HepG2 (cell line): Measurements from ENCODE around the gene RBM19. TPM values are rescaled to one million over a fixed set of nuclear protein-coding genes. Genes with fewer than 3 reads are reported as not detected.

Experiments used
- CEBPZ ChIP-seq: IDR thresholded peaks from 2 replicates; pipeline ENCODE4 v1.6.1; 2012; ENCODE audit warnings: low read length, improper control_type of control experiment
- CERS6 ChIP-seq: sonication (generic); formaldehyde crosslinking; IDR thresholded peaks from 2 replicates; pipeline ENCODE4 v1.5.0; 2020; ENCODE audit warnings: missing genetic modification reagents
- DMAP1 ChIP-seq: IDR thresholded peaks from 2 replicates; pipeline ENCODE4 v1.6.1; 2016
- FLYWCH1 ChIP-seq: sonication (generic); formaldehyde crosslinking; IDR thresholded peaks from 2 replicates; pipeline ENCODE4 v1.8.1; 2023; ENCODE audit warnings: mild to moderate bottlenecking, missing genetic modification reagents
- HMG20A ChIP-seq: IDR thresholded peaks from 2 replicates; pipeline ENCODE4 v1.6.1; 2016; ENCODE audit warnings: borderline replicate concordance
- IRF9 ChIP-seq: sonication (generic); formaldehyde crosslinking; IDR thresholded peaks from 2 replicates; pipeline ENCODE4 v1.8.0; 2022; ENCODE audit warnings: missing genetic modification reagents, mild to moderate bottlenecking, borderline replicate concordance
- KDM1A ChIP-seq: IDR thresholded peaks from 2 replicates; pipeline ENCODE4 v1.6.1; 2016; ENCODE audit warnings: missing compliant biosample characterization
- MEF2D ChIP-seq: sonication (generic); formaldehyde crosslinking; IDR thresholded peaks from 2 replicates; pipeline ENCODE4 v1.5.1; 2020; ENCODE audit warnings: mild to moderate bottlenecking, missing genetic modification reagents
- REXO4 ChIP-seq: sonication (generic); formaldehyde crosslinking; IDR thresholded peaks from 2 replicates; pipeline ENCODE4 v1.8.0; 2022; ENCODE audit warnings: missing genetic modification reagents, mild to moderate bottlenecking, borderline replicate concordance
- SMC3 ChIP-seq: IDR thresholded peaks from 2 replicates; pipeline ENCODE4 v1.6.1; 2011; ENCODE audit warnings: low read length, improper control_type of control experiment
- SNAI1 ChIP-seq: sonication (generic); formaldehyde crosslinking; IDR thresholded peaks from 2 replicates; pipeline ENCODE4 v1.5.0; 2020; ENCODE audit warnings: mild to moderate bottlenecking, missing genetic modification reagents, borderline replicate concordance
- SNAPC2 ChIP-seq: sonication (generic); formaldehyde crosslinking; IDR thresholded peaks from 2 replicates; pipeline ENCODE4 v1.8.1; 2022; ENCODE audit warnings: mild to moderate bottlenecking, missing genetic modification reagents
- SRY ChIP-seq: sonication (generic); formaldehyde crosslinking; IDR thresholded peaks from 2 replicates; pipeline ENCODE4 v1.8.0; 2022; ENCODE audit warnings: mild to moderate bottlenecking, missing genetic modification reagents
- TFE3 ChIP-seq: IDR thresholded peaks from 2 replicates; pipeline ENCODE4 v1.6.1; 2016
- THAP11 ChIP-seq: IDR thresholded peaks from 2 replicates; pipeline ENCODE4 v1.6.1; 2016; ENCODE audit warnings: missing biosample characterization, missing genetic modification reagents
- ZFP91 ChIP-seq: sonication (generic); formaldehyde crosslinking; IDR thresholded peaks from 2 replicates; pipeline ENCODE4 v1.9.0; 2022; ENCODE audit warnings: missing genetic modification reagents, mild to moderate bottlenecking, borderline replicate concordance
- ZNF33A ChIP-seq: sonication (generic); formaldehyde crosslinking; IDR thresholded peaks from 2 replicates; pipeline ENCODE4 v1.5.1; 2020; ENCODE audit warnings: missing genetic modification reagents, mild to moderate bottlenecking, moderate library complexity, borderline replicate concordance
- ZNF343 ChIP-seq: sonication (generic); formaldehyde crosslinking; IDR thresholded peaks from 2 replicates; pipeline ENCODE4 v1.4.0; 2020; ENCODE audit warnings: mild to moderate bottlenecking, missing genetic modification reagents
- ZNF691 ChIP-seq: sonication (generic); formaldehyde crosslinking; IDR thresholded peaks from 2 replicates; pipeline ENCODE4 v1.4.0; 2020; ENCODE audit warnings: missing genetic modification reagents, low read depth, mild to moderate bottlenecking, borderline replicate concordance
- ZNF768 ChIP-seq: sonication (generic); formaldehyde crosslinking; IDR thresholded peaks from 2 replicates; pipeline ENCODE4 v1.4.0; 2020; ENCODE audit warnings: missing genetic modification reagents
- ZNF790 ChIP-seq: sonication (generic); formaldehyde crosslinking; IDR thresholded peaks from 2 replicates; pipeline ENCODE4 v1.8.0; 2022; ENCODE audit warnings: missing genetic modification reagents, mild to moderate bottlenecking, borderline replicate concordance
- polyA plus RNA-seq, 8 experiments: library from polyadenylated mRNA; depleted of rRNA in 3 of 8; stranded (reverse) in 7 of 8; unstranded in 1 of 8; fragments of >200 nt; fragmentation: Illumina TruSeq in 4 of 8; extraction: Trizol in 4 of 8; gene quantifications; 2 replicates each; pipeline versions ENCODE4 v1.2.1 to v1.2.3, GENCODE V29; 2011 to 2016; ENCODE audit warnings: low read depth in 4 of 8, missing spikeins in 1 of 8, mixed read lengths in 1 of 8; ENCODE audit not compliant: insufficient read depth in 1 of 8
- total RNA-seq, 5 experiments: library from RNA; depleted of rRNA; stranded (reverse); fragments of >200 nt; fragmentation: Illumina TruSeq; extraction: Trizol; gene quantifications; 2 replicates each; pipeline ENCODE4 v1.2.3, GENCODE V29; 2016; ENCODE audit warnings: low read depth in 1 of 5

The RBM19 gene
- total and polyA plus RNA-seq, 2 of the 13 experiments (the other 11 are each of a cell fraction or from before 2014, with no cell fraction given) = 19.3 to 32.2 TPM

- TF ChIP-seq ZFP91 (CRISPR knock-in tag) (peak; percentile 84; the same call in 1 of the 2 replicates), CERS6 (CRISPR knock-in tag) (no peak), CEBPZ (no peak), ZNF343 (CRISPR knock-in tag) (peak; percentile 84; the same call in 1 of the 2 replicates), HMG20A (peak; percentile 93), MEF2D (peak; percentile 93), SMC3 (peak; percentile 15; the same call in 1 of the 2 replicates), SNAPC2 (CRISPR knock-in tag) (no peak), KDM1A (peak; percentile 91), ZNF691 (CRISPR knock-in tag) (peak; percentile 24; the same call in 1 of the 2 replicates), ZNF790 (CRISPR knock-in tag) (no peak), SRY (CRISPR knock-in tag) (0 out of 2 replicates have a peak, but pooled peaks have one; percentile 30), REXO4 (no peak), DMAP1 (CRISPR knock-in tag) (peak; percentile 74), TFE3 (CRISPR knock-in tag) (peak; percentile 90), IRF9 (CRISPR knock-in tag) (peak; percentile 76), THAP11 (peak; percentile 77), ZNF33A (peak; percentile 43; the same call in 1 of the 2 replicates), FLYWCH1 (no peak), SNAI1 (CRISPR knock-in tag) (0 out of 2 replicates have a peak, but pooled peaks have one; percentile 30), ZNF768 (CRISPR knock-in tag) (peak; percentile 40; the same call in 1 of the 2 replicates)
Observed at GRCh38 chr12:113770389-113770865, 195.7 kb downstream of the RBM19 start (continued).
